ES-I3 (cell line): Measurements from ENCODE around the gene PFDN1.

Source experiments
- H3K36me3 ChIP-seq: 2 replicates; pipeline ENCODE4 v1.6.1; 2013; ENCODE audit warnings: mild to moderate bottlenecking, low read length, control low read depth, moderate library complexity; ENCODE audit not compliant: insufficient read depth
- H3K4me1 ChIP-seq: 2 replicates; pipeline ENCODE4 v1.6.1; 2013; ENCODE audit warnings: mild to moderate bottlenecking, control low read depth, low read length; ENCODE audit not compliant: insufficient read depth
- H3K9ac ChIP-seq: 2 replicates; pipeline ENCODE4 v1.6.1; 2013; ENCODE audit warnings: low read depth, mild to moderate bottlenecking, low read length, moderate library complexity
- H3K9me3 ChIP-seq: 2 replicates; pipeline ENCODE4 v1.6.1; 2013; ENCODE audit warnings: mild to moderate bottlenecking, low read length, moderate library complexity; ENCODE audit not compliant: control insufficient read depth, insufficient read depth

Gene PFDN1

GRCh38 chr5:140296289-140296688, 6.6 kb downstream of the PFDN1 start:
- Histone ChIP-seq H3K36me3 (0 out of 2 replicates have a peak, but pooled peaks cover 2% of the 10 kb centered on the region), H3K4me1 (peaks cover 31% of the 10 kb centered on the region), H3K9me3 (no peaks in the 10 kb centered on the region), H3K9ac (no peak overlapping the region)

GRCh38 chr5:140295414-140295813, 7.5 kb downstream of the PFDN1 start:
- Histone ChIP-seq H3K9ac (no peak overlapping the region), H3K4me1 (peaks cover 31% of the 10 kb centered on the region)

GRCh38 chr5:140294753-140295152, 8.1 kb downstream of the PFDN1 start:
- Histone ChIP-seq H3K9ac (no peak overlapping the region), H3K4me1 (peaks cover 31% of the 10 kb centered on the region), H3K9me3 (no peaks in the 10 kb centered on the region), H3K36me3 (no peaks in the 10 kb centered on the region)

More at GRCh38 chr5:140295414-140295813, 7.5 kb downstream of the PFDN1 start:
- H3K36me3 ChIP-seq, result no peaks in the 10 kb centered on the region
- no peaks in the 10 kb centered on the region for H3K9me3 ChIP-seq

GRCh38 chr5:140293849-140294100, 9.1 kb downstream of the PFDN1 start:
- Histone ChIP-seq H3K4me1 (peaks cover 31% of the 10 kb centered on the region), H3K9ac (no peak overlapping the region), H3K36me3 (no peaks in the 10 kb centered on the region), H3K9me3 (no peaks in the 10 kb centered on the region)

GRCh38 chr5:140293091-140293848, 9.6 kb downstream of the PFDN1 start:
- peaks cover 31% of the 10 kb centered on the region for H3K4me1 ChIP-seq

DNA sequence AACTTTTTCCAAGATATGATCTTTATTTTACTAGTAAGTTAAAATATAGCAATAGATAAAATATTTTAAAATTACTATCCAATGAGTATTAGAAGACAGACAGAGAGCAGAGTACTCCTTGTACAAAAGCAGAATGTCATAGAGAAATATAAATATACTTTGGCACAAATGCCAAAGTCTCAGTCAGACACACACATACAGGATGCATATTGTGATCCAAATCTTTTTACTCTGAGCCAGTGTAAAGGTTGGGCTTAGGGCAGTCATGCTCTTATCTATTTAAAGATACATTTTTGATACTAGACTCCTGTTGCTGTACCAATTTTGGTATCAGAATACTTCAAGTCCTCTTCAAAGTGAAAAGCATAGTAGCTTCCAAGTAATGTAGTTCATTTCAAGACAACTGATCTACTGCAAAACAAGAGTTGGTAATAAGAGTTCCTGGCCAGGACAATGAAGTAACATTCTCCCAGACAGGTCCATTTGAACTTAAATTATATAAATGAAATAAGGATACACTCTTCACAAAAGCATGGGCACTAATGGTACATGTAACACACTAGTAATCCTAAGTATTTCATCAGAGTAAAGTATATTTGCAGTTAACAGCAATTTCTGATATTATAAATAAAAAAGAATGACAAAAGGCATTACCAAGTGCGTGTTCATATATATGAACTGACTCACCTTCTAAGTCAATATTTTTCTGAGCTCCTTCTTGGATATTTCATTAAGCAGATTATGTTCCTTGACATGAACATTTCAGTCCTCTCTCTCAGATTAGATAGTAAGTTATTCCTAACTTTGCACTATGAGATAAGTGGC, 10.5 kb downstream of the PFDN1 start:
- peaks cover 31% of the 10 kb centered on the region for H3K4me1 ChIP-seq
- no peaks in the 10 kb centered on the region for H3K36me3 ChIP-seq
- H3K9me3 ChIP-seq, result no peaks in the 10 kb centered on the region
- no peak overlapping the region for H3K9ac ChIP-seq

More at GRCh38 chr5:140293091-140293848, 9.6 kb downstream of the PFDN1 start:
- H3K9me3 ChIP-seq, result no peaks in the 10 kb centered on the region
- H3K9ac ChIP-seq, result no peak overlapping the region
- no peaks in the 10 kb centered on the region for H3K36me3 ChIP-seq

GRCh38 chr5:140287801-140288521, 14.9 kb downstream of the PFDN1 start:
- H3K4me1 ChIP-seq, result 0 out of 2 replicates have a peak, but pooled peaks cover 1% of the 10 kb centered on the region
- no peaks in the 10 kb centered on the region for H3K36me3 ChIP-seq
- no peaks in the 10 kb centered on the region for H3K9me3 ChIP-seq
- no peak overlapping the region for H3K9ac ChIP-seq

DNA sequence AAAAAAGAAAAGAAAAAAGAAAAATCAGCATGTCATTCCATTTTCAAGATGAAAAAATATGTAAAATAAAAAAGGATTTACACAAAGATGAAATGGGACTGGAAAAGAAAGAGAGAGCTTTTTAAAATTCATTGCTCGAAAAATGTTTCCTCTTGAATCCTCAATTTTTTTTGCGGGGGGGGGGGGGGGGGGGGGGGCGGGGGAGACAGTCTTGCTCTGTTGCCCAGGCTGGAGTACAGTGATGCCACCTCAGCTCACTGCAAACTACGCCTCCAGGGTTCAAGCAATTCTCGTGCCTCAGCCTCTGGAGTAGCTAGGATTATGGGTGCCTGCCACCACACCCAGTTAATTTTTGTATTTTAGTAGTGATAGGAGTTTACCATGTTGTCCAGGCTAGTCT, 16.5 kb downstream of the PFDN1 start:
- no peaks in the 10 kb centered on the region for H3K9me3 ChIP-seq
- H3K4me1 ChIP-seq, result no peaks in the 10 kb centered on the region

DNA sequence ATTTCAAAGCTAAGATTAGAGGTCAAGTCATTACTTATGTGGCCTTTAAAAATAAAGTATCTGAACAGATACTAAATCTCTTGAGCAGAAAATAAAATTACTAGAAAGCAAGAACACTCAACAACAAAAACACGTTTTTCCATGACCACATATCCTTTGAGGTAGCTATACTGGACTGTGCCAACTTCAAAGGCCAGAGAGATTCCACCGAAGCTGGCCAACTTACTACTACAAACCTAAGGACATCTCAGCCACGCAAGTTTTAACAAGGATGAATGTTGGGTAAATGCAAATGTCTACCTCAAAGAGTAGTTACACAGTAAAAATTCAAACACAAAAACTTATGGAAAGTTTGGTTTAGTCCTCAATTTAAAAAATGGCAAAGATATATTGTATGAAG, 18.9 kb downstream of the PFDN1 start:
- Histone ChIP-seq H3K36me3 (no peaks in the 10 kb centered on the region; the same call in 1 of the 2 replicates), H3K9me3 (no peaks in the 10 kb centered on the region), H3K9ac (no peak overlapping the region), H3K4me1 (no peaks in the 10 kb centered on the region)

More for the DNA sequence above, 16.5 kb downstream of the PFDN1 start:
- H3K36me3 ChIP-seq, result no peaks in the 10 kb centered on the region
- no peak overlapping the region for H3K9ac ChIP-seq

- H3K9me3 ChIP-seq, result no peaks in the 10 kb centered on the region
- H3K4me1 ChIP-seq, result no peaks in the 10 kb centered on the region
- H3K9ac ChIP-seq, result no peak overlapping the region
- H3K36me3 ChIP-seq, result no peaks in the 10 kb centered on the region; the same call in 1 of the 2 replicates
Measured at GRCh38 chr5:140282266-140282665, 20.6 kb downstream of the PFDN1 start.

GRCh38 chr5:140275837-140276236, 27.1 kb downstream of the PFDN1 start:
- Histone ChIP-seq H3K9ac (no peak overlapping the region), H3K4me1 (no peaks in the 10 kb centered on the region), H3K9me3 (no peaks in the 10 kb centered on the region), H3K36me3 (no peaks in the 10 kb centered on the region; the same call in 1 of the 2 replicates)

GRCh38 chr5:140273401-140273877, 29.5 kb downstream of the PFDN1 start:
- H3K4me1 ChIP-seq, result no peaks in the 10 kb centered on the region
- H3K36me3 ChIP-seq, result no peaks in the 10 kb centered on the region
- H3K9ac ChIP-seq, result no peak overlapping the region
- H3K9me3 ChIP-seq, result no peaks in the 10 kb centered on the region

DNA sequence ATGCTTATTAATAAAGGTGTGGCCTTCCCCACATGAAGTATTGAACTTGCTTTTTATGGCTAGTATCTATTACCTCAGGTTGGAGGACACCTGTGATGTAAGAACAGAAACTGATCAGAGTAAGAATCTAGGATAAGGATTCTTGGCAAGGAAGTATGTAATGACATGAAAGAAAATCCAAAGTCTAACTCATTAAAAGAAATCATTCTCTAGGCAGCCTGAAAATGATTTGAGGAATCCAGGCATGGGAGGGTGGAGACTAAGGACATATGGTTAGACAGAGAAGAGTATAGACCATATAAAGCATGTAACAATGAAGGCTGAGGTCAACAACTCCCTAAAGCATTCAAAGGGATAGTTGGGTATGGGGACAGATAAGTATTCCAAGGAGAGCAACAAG, 32.9 kb downstream of the PFDN1 start:
- peaks cover 5% of the 10 kb centered on the region; the same call in 1 of the 2 replicates for H3K4me1 ChIP-seq
- H3K9ac ChIP-seq, result no peak overlapping the region
- H3K9me3 ChIP-seq, result no peaks in the 10 kb centered on the region
- no peaks in the 10 kb centered on the region for H3K36me3 ChIP-seq

GRCh38 chr5:140267559-140268018, 35.3 kb downstream of the PFDN1 start:
- Histone ChIP-seq H3K9me3 (no peaks in the 10 kb centered on the region), H3K9ac (no peak overlapping the region; the same call in 1 of the 2 replicates)

More at GRCh38 chr5:140267559-140268018, 35.3 kb downstream of the PFDN1 start:
- H3K4me1 ChIP-seq, result peaks cover 5% of the 10 kb centered on the region; the same call in 1 of the 2 replicates
- no peaks in the 10 kb centered on the region for H3K36me3 ChIP-seq
